HAP-1 (cell line): Measurements from ENCODE around the gene PTPRF.
"Not testable (repeated sequence)": the region's sequence is repeated elsewhere in the genome, so short reads cannot be mapped to it uniquely, and the experiment has no call there.

Experiments
- DNase-seq, 2 experiments: peaks; one replicate each; pipeline ENCODE4 v3.0.0-alpha.2; 2016 to 2020; ENCODE audit warnings: low spot score in 2 of 2
- H3K27me3 ChIP-seq: fragments of 250-450 bp; sonication (Bioruptor Pico); 2 replicates; pipeline ENCODE4 v1.5.1; 2020; ENCODE audit warnings: low read depth, mild to moderate bottlenecking, moderate library complexity
- H3K36me3 ChIP-seq: fragments of 250-450 bp; sonication (Bioruptor Pico); replicated peaks from 2 replicates; pipeline ENCODE4 v1.5.1; 2020; ENCODE audit warnings: mild to moderate bottlenecking
- H3K4me1 ChIP-seq: fragments of 250-450 bp; sonication (Bioruptor Pico); 2 replicates; pipeline ENCODE4 v1.5.1; 2020; ENCODE audit warnings: mild to moderate bottlenecking
- H3K4me3 ChIP-seq: fragments of 250-450 bp; sonication (Bioruptor Pico); 2 replicates; pipeline ENCODE4 v1.5.1; 2020; ENCODE audit warnings: mild to moderate bottlenecking, moderate library complexity
- H3K9me3 ChIP-seq: fragments of 250-450 bp; sonication (Bioruptor Pico); 2 replicates; pipeline ENCODE4 v1.5.1; 2020; ENCODE audit warnings: mild to moderate bottlenecking, moderate library complexity
- in situ Hi-C: fragments of 300-500 bp; cut with MboI; formaldehyde crosslinking; loops from 3 replicates; pipeline ENCODE4 v1.14.3; 2020; ENCODE audit warnings: low sequenced_read_pairs, inconsistent platforms, mixed read lengths

PTPRF gene

GRCh38 chr1:43621386-43621785, 90.7 kb downstream of the PTPRF start:
- in situ Hi-C loops, result no loop called here
- Histone ChIP-seq H3K4me1 (no peaks in the 10 kb centered on the region), H3K9me3 (no peaks in the 10 kb centered on the region), H3K27me3 (no peaks in the 10 kb centered on the region), H3K36me3 (peaks cover 54% of the 10 kb centered on the region), H3K4me3 (no peak overlapping the region)
- DNase-seq, result no peak

GRCh38 chr1:43621861-43622260, 91.2 kb downstream of the PTPRF start:
- H3K4me3 ChIP-seq, result no peak overlapping the region
- no peaks in the 10 kb centered on the region for H3K9me3 ChIP-seq
- peaks cover 51% of the 10 kb centered on the region for H3K36me3 ChIP-seq
- in situ Hi-C loops, result no loop called here
- no peaks in the 10 kb centered on the region for H3K4me1 ChIP-seq
- no peak for DNase-seq
- H3K27me3 ChIP-seq, result no peaks in the 10 kb centered on the region

GRCh38 chr1:43622471-43622870, 91.8 kb downstream of the PTPRF start:
- in situ Hi-C loops, result no loop called here
- Histone ChIP-seq H3K36me3 (peaks cover 45% of the 10 kb centered on the region), H3K9me3 (no peaks in the 10 kb centered on the region), H3K4me3 (no peak overlapping the region), H3K4me1 (no peaks in the 10 kb centered on the region), H3K27me3 (no peaks in the 10 kb centered on the region)
- no peak for DNase-seq

- Histone ChIP-seq H3K4me1 (no peaks in the 10 kb centered on the region), H3K4me3 (no peak overlapping the region), H3K9me3 (no peaks in the 10 kb centered on the region), H3K36me3 (peaks cover 38% of the 10 kb centered on the region), H3K27me3 (no peaks in the 10 kb centered on the region)
- in situ Hi-C loops, result no loop called here
- DNase-seq, result no peak
Measured at GRCh38 chr1:43622901-43623780, 92.5 kb downstream of the PTPRF start.

GRCh38 chr1:43625063-43625780, 94.5 kb downstream of the PTPRF start:
- Histone ChIP-seq H3K36me3 (peaks cover 26% of the 10 kb centered on the region), H3K27me3 (no peaks in the 10 kb centered on the region), H3K4me1 (no peaks in the 10 kb centered on the region), H3K9me3 (no peaks in the 10 kb centered on the region), H3K4me3 (no peak overlapping the region)
- no peak for DNase-seq
- in situ Hi-C loops, result no loop called here

- H3K27me3 ChIP-seq, result no peaks in the 10 kb centered on the region
- no peak overlapping the region for H3K4me3 ChIP-seq
- H3K9me3 ChIP-seq, result no peaks in the 10 kb centered on the region
- in situ Hi-C loops, result no loop called here
- DNase-seq, result no peak
- no peaks in the 10 kb centered on the region for H3K36me3 ChIP-seq
- H3K4me1 ChIP-seq, result no peaks in the 10 kb centered on the region
Measured at GRCh38 chr1:43632135-43632670, 101.5 kb downstream of the PTPRF start.

GRCh38 chr1:43634721-43635120, 104.0 kb downstream of the PTPRF start:
- Histone ChIP-seq H3K9me3 (no peaks in the 10 kb centered on the region), H3K4me3 (no peak overlapping the region), H3K27me3 (no peaks in the 10 kb centered on the region), H3K36me3 (no peaks in the 10 kb centered on the region), H3K4me1 (no peaks in the 10 kb centered on the region)
- no peak for DNase-seq
- in situ Hi-C loops, result no loop called here

GRCh38 chr1:43636006-43636641, 105.4 kb downstream of the PTPRF start:
- in situ Hi-C loops, result no loop called here

GRCh38 chr1:43637267-43637666, 106.6 kb downstream of the PTPRF start:
- in situ Hi-C loops, result no loop called here
- no peaks in the 10 kb centered on the region for H3K27me3 ChIP-seq
- no peak for DNase-seq

More at GRCh38 chr1:43636006-43636641, 105.4 kb downstream of the PTPRF start:
- Histone ChIP-seq H3K27me3 (no peaks in the 10 kb centered on the region), H3K4me1 (no peaks in the 10 kb centered on the region), H3K4me3 (no peak overlapping the region), H3K9me3 (no peaks in the 10 kb centered on the region), H3K36me3 (no peaks in the 10 kb centered on the region)
- no peak for DNase-seq

GRCh38 chr1:43638381-43638780, 107.7 kb downstream of the PTPRF start:
- DNase-seq, in situ Hi-C loops, H3K4me3 ChIP-seq, H3K4me1 ChIP-seq, H3K27me3 ChIP-seq, H3K9me3 ChIP-seq, H3K36me3 ChIP-seq: not testable (repeated sequence)

More at GRCh38 chr1:43637267-43637666, 106.6 kb downstream of the PTPRF start:
- no peaks in the 10 kb centered on the region for H3K4me1 ChIP-seq
- no peaks in the 10 kb centered on the region for H3K36me3 ChIP-seq
- no peaks in the 10 kb centered on the region for H3K9me3 ChIP-seq
- no peak overlapping the region for H3K4me3 ChIP-seq

- H3K36me3 ChIP-seq, result no peaks in the 10 kb centered on the region
- in situ Hi-C loops, result no loop called here
- no peak overlapping the region for H3K4me3 ChIP-seq
- DNase-seq, result no peak
- H3K27me3 ChIP-seq, result peaks cover 4% of the 10 kb centered on the region; the same call in 1 of the 2 replicates
- H3K4me1 ChIP-seq, result no peaks in the 10 kb centered on the region
- no peaks in the 10 kb centered on the region for H3K9me3 ChIP-seq
Measured at GRCh38 chr1:43639976-43640794, 109.5 kb downstream of the PTPRF start.

GRCh38 chr1:43644558-43644957, 113.9 kb downstream of the PTPRF start:
- in situ Hi-C loops, result no loop called here
- no peaks in the 10 kb centered on the region for H3K36me3 ChIP-seq
- H3K4me3 ChIP-seq, result no peak overlapping the region
- H3K27me3 ChIP-seq, result peaks cover 12% of the 10 kb centered on the region
- DNase-seq, result no peak
- no peaks in the 10 kb centered on the region for H3K9me3 ChIP-seq
- no peaks in the 10 kb centered on the region for H3K4me1 ChIP-seq

GRCh38 chr1:43645461-43645860, 114.8 kb downstream of the PTPRF start:
- no peak for DNase-seq
- Histone ChIP-seq H3K4me1 (no peaks in the 10 kb centered on the region), H3K36me3 (no peaks in the 10 kb centered on the region), H3K27me3 (peaks cover 12% of the 10 kb centered on the region), H3K4me3 (no peak overlapping the region), H3K9me3 (no peaks in the 10 kb centered on the region)
- in situ Hi-C loops, result no loop called here
